Measurements from ENCODE around the gene FBL. TPM values are rescaled to one million over a fixed set of nuclear protein-coding genes. Genes with fewer than 3 reads are reported as not detected.

The FBL gene
- total and polyA plus RNA-seq, 2 of the 13 experiments (the other 11 are each of a cell fraction or from before 2014, with no cell fraction given): 153 to 468 TPM

DNA sequence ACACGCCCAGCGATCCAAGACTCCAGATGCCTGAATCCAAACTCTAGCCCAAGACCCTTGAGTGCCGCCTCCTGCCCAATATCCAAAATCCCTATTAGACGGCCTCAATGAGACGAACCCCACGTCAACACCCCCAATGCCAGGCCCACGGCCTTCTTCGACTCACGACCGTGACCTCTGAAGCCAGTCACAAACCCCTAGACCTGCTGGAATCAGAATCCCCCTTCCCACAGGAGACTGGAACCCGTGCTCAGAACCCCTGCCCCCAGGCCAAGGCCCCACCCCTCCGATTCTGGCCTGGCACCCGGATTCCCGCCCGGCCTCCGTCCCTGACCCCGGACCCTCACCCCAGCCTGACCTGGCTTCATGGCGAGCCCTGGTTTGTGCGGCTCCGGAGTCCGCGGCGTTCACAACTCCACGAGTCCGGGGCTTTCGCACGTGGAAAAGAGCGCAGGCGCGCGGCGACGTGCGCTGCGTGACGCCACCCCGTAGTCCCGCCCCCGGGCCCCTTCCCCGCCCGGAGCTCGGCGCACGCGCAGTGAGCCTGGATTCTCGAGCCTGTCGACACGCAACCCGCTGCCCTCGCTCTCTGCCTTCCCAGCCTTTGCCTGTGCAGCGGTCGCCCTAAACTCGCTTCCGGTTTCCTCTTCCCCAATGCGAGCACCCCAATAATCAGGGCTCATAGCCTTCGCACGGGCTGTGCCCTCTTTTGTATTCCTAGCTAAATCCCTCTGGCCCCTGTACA lies at the start of gene FBL (continued):
- TF ChIP-seq ARID5B (CRISPR knock-in tag; IDR thresholded peaks at IDR 0.05) (peak; percentile 50; the same call in 1 of the 2 replicates), POGZ (CRISPR knock-in tag; IDR thresholded peaks at IDR 0.05) (no peak; the same call in 1 of the 2 replicates), ZNF317 (CRISPR knock-in tag; IDR thresholded peaks at IDR 0.05) (0 out of 2 replicates have a peak, but pooled peaks have one; percentile 16), MAZ (IDR thresholded peaks at IDR 0.05; ENCODE audit: borderline replicate concordance, low read depth, low read length) (no peak), MAZ (CRISPR knock-in tag; IDR thresholded peaks at IDR 0.05; ENCODE audit: low read depth) (no peak), ELF1 (CRISPR knock-in tag; IDR thresholded peaks at IDR 0.05) (peak; percentile 75), ZSCAN21 (CRISPR knock-in tag; IDR thresholded peaks at IDR 0.05; ENCODE audit: borderline replicate concordance) (0 out of 2 replicates have a peak, but pooled peaks have one; percentile 30), ZHX1 (CRISPR knock-in tag; IDR thresholded peaks at IDR 0.05; ENCODE audit: low read depth) (no peak; the same call in 1 of the 2 replicates), ZNF570 (CRISPR knock-in tag; IDR thresholded peaks at IDR 0.05; ENCODE audit: borderline replicate concordance) (no peak), ARNT2 (CRISPR knock-in tag; IDR thresholded peaks at IDR 0.05; ENCODE audit: low read depth) (peak; percentile 63; the same call in 1 of the 2 replicates), HMG20B (CRISPR knock-in tag; conservative IDR thresholded peaks at IDR 0.05) (no peak), FOXP1 (IDR thresholded peaks at IDR 0.05) (no peak), FOXP1 (CRISPR knock-in tag; IDR thresholded peaks at IDR 0.05) (no peak), NFYC (CRISPR knock-in tag; IDR thresholded peaks at IDR 0.05) (0 out of 2 replicates have a peak, but pooled peaks have one; percentile 22), ZNF563 (CRISPR knock-in tag; IDR thresholded peaks at IDR 0.05) (peak; percentile 75; the same call in 1 of the 2 replicates)
- TF ChIP-seq, protein P1, sequence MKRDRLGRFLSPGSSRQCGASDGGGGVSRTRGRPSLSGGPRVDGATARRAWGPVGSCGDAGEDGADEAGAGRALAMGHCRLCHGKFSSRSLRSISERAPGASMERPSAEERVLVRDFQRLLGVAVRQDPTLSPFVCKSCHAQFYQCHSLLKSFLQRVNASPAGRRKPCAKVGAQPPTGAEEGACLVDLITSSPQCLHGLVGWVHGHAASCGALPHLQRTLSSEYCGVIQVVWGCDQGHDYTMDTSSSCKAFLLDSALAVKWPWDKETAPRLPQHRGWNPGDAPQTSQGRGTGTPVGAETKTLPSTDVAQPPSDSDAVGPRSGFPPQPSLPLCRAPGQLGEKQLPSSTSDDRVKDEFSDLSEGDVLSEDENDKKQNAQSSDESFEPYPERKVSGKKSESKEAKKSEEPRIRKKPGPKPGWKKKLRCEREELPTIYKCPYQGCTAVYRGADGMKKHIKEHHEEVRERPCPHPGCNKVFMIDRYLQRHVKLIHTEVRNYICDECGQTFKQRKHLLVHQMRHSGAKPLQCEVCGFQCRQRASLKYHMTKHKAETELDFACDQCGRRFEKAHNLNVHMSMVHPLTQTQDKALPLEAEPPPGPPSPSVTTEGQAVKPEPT (CRISPR knock-in tag; IDR thresholded peaks at IDR 0.05; ENCODE audit: low read depth): no peak
- TF ChIP-seq, protein P2, sequence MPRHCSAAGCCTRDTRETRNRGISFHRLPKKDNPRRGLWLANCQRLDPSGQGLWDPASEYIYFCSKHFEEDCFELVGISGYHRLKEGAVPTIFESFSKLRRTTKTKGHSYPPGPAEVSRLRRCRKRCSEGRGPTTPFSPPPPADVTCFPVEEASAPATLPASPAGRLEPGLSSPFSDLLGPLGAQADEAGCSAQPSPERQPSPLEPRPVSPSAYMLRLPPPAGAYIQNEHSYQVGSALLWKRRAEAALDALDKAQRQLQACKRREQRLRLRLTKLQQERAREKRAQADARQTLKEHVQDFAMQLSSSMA (CRISPR knock-in tag; IDR thresholded peaks at IDR 0.05): 0 out of 2 replicates have a peak, but pooled peaks have one; percentile 21
- TF ChIP-seq, protein P3, sequence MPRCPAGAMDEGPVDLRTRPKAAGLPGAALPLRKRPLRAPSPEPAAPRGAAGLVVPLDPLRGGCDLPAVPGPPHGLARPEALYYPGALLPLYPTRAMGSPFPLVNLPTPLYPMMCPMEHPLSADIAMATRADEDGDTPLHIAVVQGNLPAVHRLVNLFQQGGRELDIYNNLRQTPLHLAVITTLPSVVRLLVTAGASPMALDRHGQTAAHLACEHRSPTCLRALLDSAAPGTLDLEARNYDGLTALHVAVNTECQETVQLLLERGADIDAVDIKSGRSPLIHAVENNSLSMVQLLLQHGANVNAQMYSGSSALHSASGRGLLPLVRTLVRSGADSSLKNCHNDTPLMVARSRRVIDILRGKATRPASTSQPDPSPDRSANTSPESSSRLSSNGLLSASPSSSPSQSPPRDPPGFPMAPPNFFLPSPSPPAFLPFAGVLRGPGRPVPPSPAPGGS (CRISPR knock-in tag; IDR thresholded peaks at IDR 0.05): no peak
